Activated CD8-positive, alpha-beta memory T cell treated with anti-CD3 and anti-CD28 coated beads, Interleukin-2, amount 50 U/mL, for 4 hours (primary cell): ENCODE data around the gene RPP40.

ENCODE experiments used
- DNase-seq: peaks from one replicate; pipeline ENCODE4 v3.0.0-alpha.2; 2020

Gene RPP40

GRCh38 chr6:4969609-4970285 is 34.1 kb downstream of the RPP40 start:
- no peak for DNase-seq

GRCh38 chr6:4967301-4968030 is 36.4 kb downstream of the RPP40 start:
- DNase-seq, result no peak

GRCh38 chr6:4965562-4966389 is 38.1 kb downstream of the RPP40 start:
- DNase-seq, result no peak

DNA sequence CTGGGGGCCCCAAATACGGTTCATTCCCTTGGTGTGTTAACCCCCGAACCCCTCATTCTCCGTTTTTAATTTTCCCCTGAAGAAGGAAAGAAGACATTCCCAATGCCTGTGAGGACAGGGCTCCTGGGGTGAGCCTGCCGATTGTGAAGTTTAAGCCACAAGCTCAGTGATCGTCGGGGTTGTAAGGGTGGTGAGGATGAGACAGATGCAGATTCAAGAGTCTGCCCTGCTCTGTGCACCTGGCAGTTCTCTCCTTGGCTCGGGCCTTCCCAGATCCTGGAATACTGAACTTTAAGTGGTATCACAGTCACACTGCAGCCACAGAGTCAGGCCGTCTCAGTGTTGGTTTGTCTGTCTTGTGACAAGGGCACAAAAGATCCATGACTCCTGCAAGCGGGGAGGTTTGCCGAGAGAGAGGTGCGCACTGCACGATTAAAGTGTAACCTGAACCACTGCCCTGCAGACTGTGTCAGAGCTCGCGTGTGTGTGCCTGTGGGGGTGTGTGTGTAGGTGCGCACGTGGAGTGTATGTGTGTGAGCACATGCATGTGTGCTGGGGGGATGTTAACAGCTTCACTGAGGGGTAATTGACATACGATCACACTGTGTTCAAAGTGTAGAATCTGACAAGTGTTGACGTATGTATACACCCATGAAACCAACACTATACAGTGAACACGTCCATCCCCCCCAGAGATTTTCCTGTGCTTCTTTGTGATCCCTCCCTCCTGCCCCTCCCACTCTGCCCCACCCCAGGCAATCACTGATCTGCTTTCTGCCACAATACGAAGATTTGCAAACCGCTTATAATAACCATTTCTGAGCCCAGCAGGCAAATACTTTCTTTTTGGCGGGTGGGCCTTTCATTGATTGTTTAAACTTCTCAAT is 38.9 kb downstream of the RPP40 start:
- no peak for DNase-seq

- no peak for DNase-seq
Observed at GRCh38 chr6:4962905-4963304, 40.9 kb downstream of the RPP40 start.

GRCh38 chr6:4961322-4962168 is 42.3 kb downstream of the RPP40 start:
- DNase-seq, result no peak

GRCh38 chr6:4958624-4959023 is 45.2 kb downstream of the RPP40 start:
- DNase-seq, result no peak

GRCh38 chr6:4957521-4958231 is 46.2 kb downstream of the RPP40 start:
- DNase-seq, result no peak

GRCh38 chr6:4956625-4957024 is 47.2 kb downstream of the RPP40 start:
- no peak for DNase-seq

DNA sequence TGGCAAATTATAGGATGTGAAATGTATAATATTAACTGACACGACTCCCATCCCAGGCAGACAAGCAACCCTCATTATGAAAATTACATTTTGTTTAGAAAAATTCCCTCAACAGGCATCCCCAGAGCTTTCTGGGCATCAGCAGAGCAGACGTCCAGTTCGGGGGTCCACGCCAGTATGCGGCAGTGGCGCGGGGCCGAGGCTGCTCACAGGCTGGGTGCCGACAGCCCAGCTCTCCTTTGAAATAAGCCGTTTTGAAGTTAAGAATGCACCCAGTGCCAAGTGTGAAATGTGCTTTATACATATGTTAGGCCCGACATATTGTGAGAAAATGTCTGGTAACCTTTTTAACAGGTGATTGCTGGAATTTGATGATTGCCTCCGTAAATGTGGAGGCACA is 50.4 kb downstream of the RPP40 start:
- no peak for DNase-seq

GRCh38 chr6:4950836-4951533 is 52.9 kb downstream of the RPP40 start:
- DNase-seq, result no peak

- DNase-seq, result no peak
Observed at GRCh38 chr6:4950076-4950475, 53.8 kb downstream of the RPP40 start.

DNA sequence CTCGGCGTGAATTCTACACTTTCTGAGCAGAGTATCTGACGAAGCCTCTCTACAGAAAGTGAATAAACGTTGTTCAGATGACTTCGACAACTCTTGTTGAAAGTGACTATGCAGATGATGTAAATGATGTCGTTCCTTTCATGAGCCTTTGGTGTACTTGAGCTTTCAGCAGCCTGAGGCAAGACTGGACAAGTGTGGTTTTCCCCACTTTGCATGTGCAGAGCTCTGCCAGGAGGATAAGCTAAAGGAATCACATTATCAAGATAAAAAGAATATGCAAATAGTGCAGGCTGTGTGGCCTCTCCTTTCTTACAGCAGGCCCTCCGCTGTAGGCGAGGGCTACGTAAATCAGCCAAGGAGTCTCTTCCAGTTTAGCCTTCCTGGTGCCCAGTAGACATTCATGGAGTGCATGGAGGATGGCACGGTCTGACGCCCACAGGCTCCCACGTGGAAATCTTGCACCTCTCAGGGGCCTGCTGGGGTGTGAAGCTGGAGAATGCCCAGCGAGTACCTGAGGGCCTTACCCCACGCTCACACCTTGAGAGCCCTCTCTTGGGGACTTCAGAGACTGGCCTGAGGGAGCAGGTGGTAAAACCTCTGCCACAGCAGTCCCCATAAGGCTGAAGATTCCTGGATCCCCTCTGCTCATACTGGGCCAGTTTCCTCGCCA is 54.9 kb downstream of the RPP40 start:
- no peak for DNase-seq

- DNase-seq, result no peak
Observed at GRCh38 chr6:4947716-4948115, 56.1 kb downstream of the RPP40 start.

GRCh38 chr6:4946521-4946920 is 57.3 kb downstream of the RPP40 start:
- no peak for DNase-seq
